ENCODE results near the gene SCYGR4. TPM values are rescaled to one million over a fixed set of nuclear protein-coding genes. Genes with fewer than 3 reads are reported as not detected.
A peak's percentile ranks its signal among the peaks of the same experiment; 100 is the strongest.

The SCYGR4 gene
- total RNA-seq, 1 donor from 2014 or later: not detected

GRCh38 chr2:227653419-227653818 lies 36.1 kb downstream of the SCYGR4 start:
- H3K27ac Mint-ChIP-seq (ENCODE audit: unreplicated experiment): no peak overlapping the region
- TF ChIP-seq CTCF (IDR thresholded peaks at IDR 0.05): no peak
- peaks cover 31% of the 10 kb centered on the region for H3K4me1 Mint-ChIP-seq (ENCODE audit: low read depth)
- H3K9me3 Mint-ChIP-seq (ENCODE audit: low read depth): peaks cover 2% of the 10 kb centered on the region
- DNase-seq (ENCODE audit: low spot score): no peak
- H3K4me3 Mint-ChIP-seq (ENCODE audit: unreplicated experiment): no peak overlapping the region
- no peaks in the 10 kb centered on the region for H3K36me3 Mint-ChIP-seq (ENCODE audit: low read depth)
- no peaks in the 10 kb centered on the region for H3K27me3 Mint-ChIP-seq (ENCODE audit: low read depth)

DNA sequence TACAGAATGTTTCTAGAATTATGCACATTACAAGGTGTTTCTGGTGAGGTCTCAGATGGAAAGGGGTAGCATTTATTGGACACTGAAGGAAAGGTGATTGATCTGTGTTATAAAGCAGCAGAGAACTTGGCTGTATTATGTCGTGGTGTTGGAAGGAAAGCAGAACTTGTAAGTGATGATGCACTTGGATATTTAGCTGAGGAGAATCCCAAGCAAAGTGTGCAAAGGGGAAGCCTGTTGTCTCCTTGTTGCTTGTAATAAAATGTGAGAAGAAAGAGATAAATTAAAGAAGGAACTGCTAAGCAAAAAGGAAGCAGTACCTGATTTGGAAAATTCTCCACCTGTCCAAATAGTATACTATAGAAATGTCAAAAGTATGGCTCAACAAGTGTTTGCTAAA lies 37.1 kb downstream of the SCYGR4 start:
- Mint-ChIP-seq H3K9me3 (ENCODE audit: low read depth) (no peaks in the 10 kb centered on the region), H3K27ac (ENCODE audit: unreplicated experiment) (peak overlapping the region; percentile 5), H3K36me3 (ENCODE audit: low read depth) (no peaks in the 10 kb centered on the region), H3K4me1 (ENCODE audit: low read depth) (peaks cover 31% of the 10 kb centered on the region), H3K4me3 (ENCODE audit: unreplicated experiment) (no peak overlapping the region), H3K27me3 (ENCODE audit: low read depth) (no peaks in the 10 kb centered on the region)
- no peak for TF ChIP-seq CTCF (IDR thresholded peaks at IDR 0.05)
- DNase-seq (ENCODE audit: low spot score): no peak

GRCh38 chr2:227655454-227655853 lies 38.2 kb downstream of the SCYGR4 start:
- no peaks in the 10 kb centered on the region for H3K36me3 Mint-ChIP-seq (ENCODE audit: low read depth)
- no peak overlapping the region for H3K4me3 Mint-ChIP-seq (ENCODE audit: unreplicated experiment)
- H3K4me1 Mint-ChIP-seq (ENCODE audit: low read depth): peaks cover 31% of the 10 kb centered on the region
- H3K27me3 Mint-ChIP-seq (ENCODE audit: low read depth): no peaks in the 10 kb centered on the region
- no peak for TF ChIP-seq CTCF (IDR thresholded peaks at IDR 0.05)
- no peak overlapping the region for H3K27ac Mint-ChIP-seq (ENCODE audit: unreplicated experiment)
- H3K9me3 Mint-ChIP-seq (ENCODE audit: low read depth): no peaks in the 10 kb centered on the region
- DNase-seq (ENCODE audit: low spot score): no peak

DNA sequence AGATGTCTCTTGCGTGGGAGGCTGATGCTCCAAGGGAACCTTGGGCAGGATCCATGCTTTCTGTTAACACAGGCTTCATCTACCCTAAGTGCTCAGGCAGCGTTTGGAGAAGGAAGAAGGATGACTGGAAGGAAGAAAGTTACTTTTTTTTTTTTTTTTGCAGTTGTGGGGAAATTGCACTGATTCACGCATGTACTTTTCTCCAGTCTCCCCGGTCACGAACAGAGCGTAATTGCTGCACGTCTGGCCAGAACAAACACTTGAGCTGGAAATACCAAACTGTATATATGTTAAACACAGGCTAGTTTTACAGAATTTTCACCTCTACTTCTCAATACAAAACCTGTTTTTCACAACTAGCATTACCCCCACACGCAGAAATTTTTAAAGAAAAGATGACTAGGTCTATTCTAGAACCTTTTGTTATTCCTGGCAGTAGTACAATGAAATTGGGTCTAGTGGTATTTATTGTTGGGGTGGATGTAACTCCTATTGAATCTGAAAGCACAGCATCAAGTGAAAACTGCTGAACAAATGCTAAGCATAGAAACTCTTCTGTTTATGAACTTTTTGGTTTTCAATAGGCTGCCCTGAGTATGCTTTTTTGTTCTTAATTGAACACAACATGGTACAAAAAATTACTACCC lies 40.0 kb downstream of the SCYGR4 start:
- Mint-ChIP-seq H3K27ac (ENCODE audit: unreplicated experiment) (peak overlapping the region; percentile 70), H3K9me3 (ENCODE audit: low read depth) (no peaks in the 10 kb centered on the region), H3K4me1 (ENCODE audit: low read depth) (peaks cover 28% of the 10 kb centered on the region), H3K4me3 (ENCODE audit: unreplicated experiment) (no peak overlapping the region), H3K36me3 (ENCODE audit: low read depth) (no peaks in the 10 kb centered on the region), H3K27me3 (ENCODE audit: low read depth) (no peaks in the 10 kb centered on the region)
- DNase-seq (ENCODE audit: low spot score): no peak
- TF ChIP-seq CTCF (IDR thresholded peaks at IDR 0.05): no peak

- DNase-seq (ENCODE audit: low spot score): no peak
- no peak for TF ChIP-seq CTCF (IDR thresholded peaks at IDR 0.05)
- no peak overlapping the region for H3K27ac Mint-ChIP-seq (ENCODE audit: unreplicated experiment)
- peaks cover 4% of the 10 kb centered on the region for H3K27me3 Mint-ChIP-seq (ENCODE audit: low read depth)
- H3K4me3 Mint-ChIP-seq (ENCODE audit: unreplicated experiment): no peak overlapping the region
- H3K4me1 Mint-ChIP-seq (ENCODE audit: low read depth): peaks cover 10% of the 10 kb centered on the region
- H3K36me3 Mint-ChIP-seq (ENCODE audit: low read depth): no peaks in the 10 kb centered on the region
- H3K9me3 Mint-ChIP-seq (ENCODE audit: low read depth): no peaks in the 10 kb centered on the region
Measured at GRCh38 chr2:227661025-227661649, 43.8 kb downstream of the SCYGR4 start.
